NCI-H2107 treated with DMSO at 0.1 percent for 48 hours (cell line): ENCODE measurements around the gene PKN2.
"Not testable (repeated sequence)": the region's sequence is repeated elsewhere in the genome, so short reads cannot be mapped to it uniquely, and the experiment has no call there.

ENCODE experiments used
- DNase-seq: peaks from one replicate; lab custom pipeline; 2025; ENCODE audit not compliant: unreplicated experiment; lab: John Stamatoyannopoulos, UW

Gene PKN2

DNA sequence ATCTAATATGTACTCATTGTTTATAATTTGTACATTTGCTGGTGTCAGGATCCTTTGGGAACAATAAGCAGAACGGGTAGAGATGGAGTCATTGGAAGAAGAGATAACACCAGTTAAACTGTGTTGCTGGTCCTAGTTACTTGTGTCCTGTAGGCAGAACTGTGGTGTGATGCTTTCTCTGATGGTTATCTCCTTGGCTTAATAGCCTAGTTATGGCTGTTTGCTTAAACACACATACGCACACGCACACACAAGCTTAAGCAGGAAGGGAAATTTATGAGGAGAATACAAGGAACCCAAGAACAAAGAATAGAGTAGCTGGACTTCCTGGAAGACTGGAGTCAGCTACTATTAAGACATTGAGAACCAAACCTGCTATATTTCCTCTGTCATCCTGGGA, 5.7 kb upstream of the PKN2 start:
- no peak for DNase-seq

DNA sequence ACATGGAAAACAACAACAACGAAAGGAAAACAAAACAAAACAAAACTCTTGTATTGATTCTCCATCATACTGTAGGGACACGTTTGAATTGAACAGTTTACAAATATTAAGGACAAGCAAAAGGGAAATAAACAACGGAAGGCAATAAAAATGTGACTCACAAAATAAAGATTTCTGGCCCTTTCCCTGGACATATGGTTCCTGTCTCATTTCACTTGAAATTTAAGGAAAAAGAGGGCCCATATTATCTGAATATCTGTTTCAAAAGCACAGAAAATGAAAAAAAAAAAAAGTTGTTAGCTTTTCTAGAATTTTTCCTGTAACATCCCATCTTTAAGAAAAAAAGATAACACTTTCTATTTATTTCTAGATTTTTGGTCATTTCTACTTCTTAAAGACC, 3.6 kb upstream of the PKN2 start:
- no peak for DNase-seq

DNA sequence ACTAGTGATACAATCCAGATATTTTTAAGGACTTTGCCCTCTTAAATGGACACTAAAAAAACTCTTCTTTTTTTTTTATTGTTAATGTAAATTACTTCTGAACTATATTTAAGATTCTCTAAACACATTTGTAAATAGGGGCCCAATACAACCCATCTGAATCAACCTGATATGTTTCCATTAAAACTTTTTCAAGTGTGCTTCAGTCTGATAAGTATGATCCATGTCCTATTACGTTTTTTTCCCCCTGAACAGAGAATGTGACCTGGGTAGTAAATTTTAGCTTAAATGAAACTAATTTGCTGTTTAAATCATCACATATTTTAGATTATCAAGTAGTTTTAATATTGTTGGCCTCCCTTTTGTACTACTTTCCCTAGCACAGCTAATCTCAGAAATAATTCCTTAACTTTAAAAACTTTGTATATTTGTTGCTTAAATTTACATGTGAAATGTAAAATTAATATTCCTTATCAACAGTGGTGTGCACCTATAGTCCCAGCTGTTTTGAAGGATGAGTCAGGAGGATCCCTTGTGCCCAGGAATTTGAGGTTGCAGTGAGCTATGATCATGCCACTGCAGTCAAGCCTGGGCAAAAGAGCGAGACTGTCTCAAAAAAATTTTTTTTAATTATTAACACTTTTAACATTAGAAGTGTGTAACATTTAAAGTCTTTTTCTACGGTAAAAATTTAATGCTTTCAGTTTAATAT, 3.0 kb upstream of the PKN2 start:
- no peak for DNase-seq

DNA sequence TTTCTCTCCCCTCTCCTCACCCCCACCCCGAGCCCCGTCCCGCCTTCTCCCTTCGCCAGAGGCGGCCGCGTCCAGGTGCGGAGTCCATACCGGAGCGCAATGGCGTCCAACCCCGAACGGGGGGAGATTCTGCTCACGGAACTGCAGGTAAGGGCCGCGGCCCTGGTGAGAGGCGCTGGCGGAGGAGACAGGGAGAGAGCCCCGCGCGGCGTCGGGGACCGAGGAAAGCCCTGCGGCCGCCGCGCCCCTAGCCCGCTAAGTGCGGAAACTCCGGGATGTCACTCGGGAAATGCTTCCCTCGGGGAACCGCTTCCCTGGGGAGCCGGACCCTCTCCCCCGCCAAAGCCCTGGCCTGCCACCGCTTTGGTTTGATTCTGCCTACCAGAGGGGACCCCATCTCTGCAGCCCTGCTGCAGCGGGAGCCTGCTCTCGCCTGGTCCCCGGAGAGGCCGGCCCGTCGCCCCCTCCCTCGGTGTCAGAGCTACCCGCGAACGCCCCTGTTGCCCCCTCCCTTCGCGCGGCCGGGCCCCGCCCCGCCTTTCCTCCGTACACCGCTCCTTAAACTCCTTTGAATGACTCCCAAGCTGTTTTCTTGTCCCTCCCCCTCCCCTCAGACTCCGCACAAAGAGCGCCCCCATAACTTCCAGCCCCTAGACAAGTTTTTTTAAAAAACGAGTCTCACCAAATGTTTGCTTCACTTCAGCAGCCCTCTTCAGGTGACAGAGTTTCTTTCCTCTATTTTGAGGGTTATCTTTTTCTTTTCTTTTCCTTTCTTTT, 597 bp downstream of the PKN2 start:
- peak; percentile 62 for DNase-seq

DNA sequence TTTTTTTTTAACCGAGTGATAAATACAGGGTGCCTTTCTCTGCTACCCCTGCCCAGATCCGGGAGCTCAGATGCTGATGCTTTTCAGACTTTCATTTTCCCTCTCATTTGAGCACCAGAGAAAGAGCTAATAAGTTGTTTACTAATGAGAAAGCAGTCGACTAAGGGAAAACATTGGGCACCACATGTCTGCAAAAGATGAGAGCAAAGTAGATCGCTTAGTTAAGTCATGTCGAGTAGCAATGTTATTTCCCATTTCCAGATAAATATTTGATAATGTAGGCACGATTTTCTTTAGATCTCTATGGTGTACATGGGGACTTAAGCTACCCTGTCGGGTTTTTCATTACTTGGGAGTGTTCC, 1.2 kb downstream of the PKN2 start:
- DNase-seq, result no peak

DNA sequence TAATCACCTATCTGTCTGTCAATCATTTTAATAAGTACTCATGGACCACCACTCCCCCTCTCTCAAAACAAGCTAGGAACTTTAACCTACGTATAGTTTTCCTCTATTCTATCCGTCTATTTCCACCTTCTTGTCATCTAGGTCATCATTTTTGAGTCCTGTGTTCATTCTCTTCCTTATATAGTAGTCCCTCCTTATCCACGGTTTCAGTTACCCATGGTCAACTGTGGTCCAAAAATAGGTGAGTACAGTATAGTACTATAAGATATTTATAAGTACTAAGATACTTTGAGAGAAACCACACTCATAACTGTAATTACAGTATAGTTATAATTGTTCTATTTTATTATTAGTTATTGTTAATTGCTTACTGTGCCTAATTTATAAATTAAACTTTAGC, 7.5 kb downstream of the PKN2 start:
- no peak for DNase-seq

DNA sequence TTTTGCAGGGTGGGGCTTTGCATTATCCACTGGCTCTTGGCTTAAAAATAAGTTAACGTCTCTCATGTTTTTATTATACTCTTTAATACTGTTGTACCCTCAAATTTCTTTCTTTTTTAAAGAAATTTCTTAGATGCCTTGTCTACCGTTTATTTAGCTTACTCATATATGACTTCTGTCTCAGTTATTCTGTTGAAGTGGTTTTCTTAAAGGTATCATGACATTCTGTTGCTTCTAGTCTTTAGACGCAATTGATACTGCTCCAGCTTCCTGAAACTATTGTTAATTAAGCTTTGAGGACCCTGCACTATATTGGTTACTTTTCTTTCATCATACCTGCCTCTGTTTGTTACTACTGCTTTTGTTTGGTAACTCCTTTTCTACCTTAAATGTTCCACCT, 11.7 kb downstream of the PKN2 start:
- no peak for DNase-seq

DNA sequence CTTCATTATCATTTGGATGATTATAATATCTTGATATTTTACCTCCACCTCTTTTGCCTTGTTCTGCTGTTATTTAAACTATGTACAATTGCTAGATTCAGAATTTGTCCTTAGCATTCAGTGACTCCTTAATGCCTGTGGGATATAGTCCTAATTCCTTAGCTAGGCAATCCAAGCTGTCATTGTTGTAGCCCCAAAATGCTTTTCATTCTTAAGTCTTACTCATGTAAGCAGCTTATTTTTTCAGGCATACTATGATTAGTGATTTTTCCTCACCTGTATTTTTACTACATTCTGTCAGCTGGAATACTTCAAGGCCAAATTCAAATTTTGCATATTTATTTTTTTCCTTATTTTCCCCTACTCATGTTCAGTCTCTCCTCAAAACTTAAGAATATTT, 13.4 kb downstream of the PKN2 start:
- DNase-seq, result no peak

DNA sequence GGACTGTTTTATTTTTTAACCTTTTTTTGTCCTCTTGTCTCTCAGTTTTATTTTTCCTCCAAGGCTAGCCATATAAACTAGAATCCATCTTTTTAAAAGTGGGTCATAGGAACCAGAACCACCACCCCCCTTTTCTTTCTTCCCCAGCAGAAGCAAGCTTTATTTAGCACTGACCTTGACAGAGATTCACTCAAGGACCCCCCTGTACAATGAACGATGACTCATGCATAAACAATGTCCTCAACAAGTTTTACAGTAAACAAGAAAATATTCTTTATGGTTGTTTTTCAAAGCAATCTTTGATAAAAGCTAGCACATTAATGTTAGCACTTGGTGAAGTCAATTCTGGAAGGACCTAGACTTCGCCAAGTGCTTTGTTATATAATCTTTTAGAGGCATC, 14.1 kb downstream of the PKN2 start:
- DNase-seq, result no peak

DNA sequence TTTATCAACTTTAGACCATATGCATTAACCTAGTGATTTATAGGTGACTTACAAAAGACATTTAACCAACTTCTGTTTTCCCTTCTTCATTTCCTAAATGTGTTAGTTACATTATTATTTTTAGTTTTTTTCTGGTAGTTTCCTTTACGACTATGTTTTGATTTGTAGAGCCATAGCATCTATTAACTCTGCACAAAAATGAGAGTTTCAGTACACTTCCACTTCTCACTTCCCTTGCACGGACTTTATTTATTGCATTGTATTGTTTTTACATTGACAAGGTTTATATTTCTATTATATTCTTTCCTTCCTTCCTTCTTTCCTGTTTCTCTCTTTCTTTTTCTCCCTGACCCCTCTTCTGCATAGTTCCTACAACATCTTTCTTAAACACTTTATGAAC, 14.7 kb downstream of the PKN2 start:
- DNase-seq, result no peak

DNA sequence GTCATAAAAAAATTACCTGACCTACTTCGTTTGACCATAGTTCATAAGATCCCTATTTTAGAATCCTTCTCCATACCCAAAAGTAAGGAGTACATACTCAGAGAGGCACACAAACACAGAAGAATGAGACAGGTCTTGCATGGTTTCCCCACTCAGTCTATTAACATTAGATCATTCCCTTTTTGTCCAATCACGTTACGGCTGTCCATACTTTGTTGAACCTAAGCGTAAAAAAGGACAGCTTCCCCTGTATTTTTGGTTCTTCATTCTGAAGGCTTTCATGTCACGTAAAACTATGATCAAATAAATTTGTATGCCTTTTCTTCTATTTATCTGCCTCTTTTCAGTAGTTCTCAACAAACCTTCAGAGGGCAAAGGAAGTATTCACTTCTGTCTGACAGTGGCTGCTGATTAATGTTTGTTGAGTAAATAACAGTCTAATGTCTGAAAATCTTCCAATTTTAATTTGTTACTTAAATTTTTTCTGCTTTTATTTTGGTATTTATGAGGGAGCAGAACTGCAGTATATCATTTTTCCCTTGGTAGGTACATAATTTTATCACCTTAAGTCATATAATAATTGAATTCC, 16.4 kb downstream of the PKN2 start:
- DNase-seq, result no peak

DNA sequence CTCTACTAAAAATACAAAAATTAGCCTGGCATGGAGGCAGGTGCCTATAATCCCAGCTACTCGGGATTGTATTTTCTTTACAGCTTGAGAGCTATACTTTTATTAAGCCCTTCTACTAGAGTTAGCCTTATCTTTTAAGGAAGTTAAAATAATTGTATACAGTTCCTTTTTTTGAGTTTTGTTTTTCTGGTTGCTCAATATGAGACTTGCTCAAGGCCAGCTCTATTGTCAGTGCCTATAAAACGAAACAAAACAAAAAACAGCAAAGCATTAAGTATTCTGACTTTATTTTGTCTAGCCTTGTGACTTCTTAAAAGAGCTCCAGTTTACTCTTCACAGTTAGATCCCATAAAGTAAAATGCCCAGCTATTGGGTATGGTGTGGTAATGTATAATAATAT, 17.2 kb downstream of the PKN2 start:
- no peak for DNase-seq

DNA sequence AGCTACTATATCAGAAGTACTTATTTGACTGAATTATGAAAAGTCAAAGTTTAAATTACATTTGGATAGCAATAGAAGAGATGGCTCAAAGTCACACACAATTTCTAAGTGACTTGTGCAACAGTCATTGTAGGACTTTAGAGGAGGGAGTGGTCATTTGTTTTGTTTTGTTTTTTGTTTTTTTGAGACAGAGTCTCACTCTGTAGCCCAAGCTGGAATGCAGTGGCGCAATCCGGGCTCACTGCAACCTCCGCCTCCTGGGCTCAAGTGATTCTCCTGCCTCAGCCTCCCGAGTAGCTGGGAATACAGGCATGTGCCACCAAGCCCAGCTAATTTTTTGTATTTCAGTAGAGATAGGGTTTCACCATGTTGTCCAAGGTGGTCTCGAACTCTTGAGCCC, 17.7 kb downstream of the PKN2 start:
- DNase-seq, result not testable (repeated sequence)

DNA sequence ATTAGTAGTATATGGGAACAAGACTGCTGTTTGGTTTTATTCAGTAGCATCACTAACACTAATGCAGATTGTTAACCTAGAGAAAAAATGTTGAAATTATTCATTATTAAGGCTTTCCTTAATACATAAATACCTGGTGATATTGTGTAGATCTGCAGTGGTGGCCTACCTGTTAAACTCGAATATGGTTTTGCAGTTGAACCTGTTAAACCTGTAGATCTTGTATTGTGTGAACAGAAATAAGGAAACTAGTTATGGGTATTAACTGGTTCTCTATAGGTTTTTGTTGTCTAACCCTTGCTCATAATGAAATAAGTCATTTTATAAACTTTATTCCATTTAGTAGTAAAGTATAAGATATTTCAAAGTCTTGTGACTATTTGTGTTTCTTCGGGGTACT, 23.9 kb downstream of the PKN2 start:
- DNase-seq, result no peak

DNA sequence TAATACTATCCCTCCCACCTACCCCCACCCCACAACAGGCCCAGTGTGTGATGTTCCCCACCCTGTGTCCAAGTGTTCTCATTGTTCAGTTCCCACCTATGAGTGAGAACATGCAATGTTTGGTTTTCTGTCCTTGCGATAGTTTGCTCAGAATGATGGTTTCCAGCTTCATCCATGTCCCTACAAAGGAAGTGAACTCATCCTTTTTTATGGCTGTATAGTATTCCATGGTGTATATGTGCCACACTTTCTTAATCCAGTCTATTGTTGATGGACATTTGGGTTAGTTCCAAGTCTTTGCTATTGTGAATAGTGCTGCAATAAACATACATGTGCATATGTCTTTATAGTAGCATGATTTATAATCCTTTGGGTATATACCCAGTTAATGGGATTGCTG, 28.8 kb downstream of the PKN2 start:
- not testable (repeated sequence) for DNase-seq

DNA sequence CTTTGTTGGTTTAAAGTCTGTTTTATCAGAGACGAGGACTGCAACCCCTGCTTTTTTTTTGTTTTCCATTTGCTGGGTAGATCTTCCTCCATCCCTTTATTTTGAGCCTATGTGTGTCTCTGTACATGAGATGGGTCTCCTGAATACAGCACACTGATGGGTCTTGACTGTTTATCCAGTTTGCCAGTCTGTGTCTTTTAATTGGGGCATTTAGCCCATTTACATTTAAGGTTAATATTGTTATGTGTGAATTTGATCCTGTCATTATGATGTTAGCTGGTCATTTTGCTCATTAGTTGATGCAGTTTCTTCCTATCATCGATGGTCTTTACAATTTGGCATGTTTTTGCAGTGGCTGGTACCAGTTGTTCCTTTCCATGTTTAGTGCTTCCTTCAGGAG, 32.5 kb downstream of the PKN2 start:
- not testable (repeated sequence) for DNase-seq

DNA sequence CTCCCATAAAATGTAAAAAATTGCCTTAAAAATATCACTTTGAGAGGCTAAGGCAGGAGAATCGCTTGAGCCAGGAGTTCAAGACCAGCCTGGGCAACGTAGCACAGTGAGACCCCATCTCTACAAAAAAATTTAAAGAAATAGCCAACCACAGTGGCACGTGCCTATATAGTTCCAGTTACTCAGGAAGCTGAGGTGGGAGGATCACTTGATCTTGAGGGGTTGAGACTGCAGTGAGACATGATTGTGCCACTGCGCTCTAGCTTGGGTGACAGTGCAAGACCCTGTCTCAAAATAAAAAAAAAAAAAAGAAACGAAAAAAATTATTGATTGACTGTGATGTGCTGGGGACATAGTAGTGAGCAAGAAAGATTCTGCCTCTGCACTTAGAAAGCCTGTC, 38.4 kb downstream of the PKN2 start:
- no peak for DNase-seq

DNA sequence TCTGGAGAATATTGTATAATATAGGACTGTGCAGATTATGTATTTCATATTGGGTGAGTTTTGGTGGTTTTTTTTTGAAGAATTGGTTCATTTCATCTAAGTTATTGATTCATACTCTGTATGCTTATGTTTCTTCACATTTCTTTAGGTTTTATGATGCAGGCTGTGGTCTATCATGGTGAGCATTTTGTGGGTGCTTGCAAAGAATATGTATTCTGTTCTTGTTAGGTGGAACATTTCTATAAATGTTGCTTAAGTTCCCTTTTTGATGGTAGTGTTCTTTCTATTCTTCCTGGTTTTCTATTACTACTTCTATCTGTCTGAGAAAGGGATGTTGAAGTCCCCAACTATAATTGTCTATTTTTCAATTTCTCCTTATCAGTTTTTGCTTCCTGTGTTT, 42.6 kb downstream of the PKN2 start:
- no peak for DNase-seq

DNA sequence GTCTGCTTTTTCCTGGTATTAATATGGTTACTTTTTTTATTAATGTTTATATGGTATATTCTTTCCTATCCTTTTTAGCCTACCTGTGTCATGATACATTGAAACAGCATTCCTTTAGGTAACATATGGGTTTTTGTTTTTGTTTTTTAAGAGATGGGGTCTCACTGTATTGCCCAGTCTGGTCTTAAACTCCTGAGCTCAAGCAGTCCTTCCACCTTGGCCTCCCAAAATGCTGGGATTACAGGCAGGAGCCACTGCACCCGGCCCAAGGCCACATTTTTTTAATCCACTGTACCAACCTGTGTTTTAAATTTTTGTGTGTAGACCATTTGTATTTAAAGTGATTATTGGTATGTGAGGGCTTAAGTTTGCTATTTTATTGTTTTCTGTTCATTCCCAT, 43.1 kb downstream of the PKN2 start:
- no peak for DNase-seq

DNA sequence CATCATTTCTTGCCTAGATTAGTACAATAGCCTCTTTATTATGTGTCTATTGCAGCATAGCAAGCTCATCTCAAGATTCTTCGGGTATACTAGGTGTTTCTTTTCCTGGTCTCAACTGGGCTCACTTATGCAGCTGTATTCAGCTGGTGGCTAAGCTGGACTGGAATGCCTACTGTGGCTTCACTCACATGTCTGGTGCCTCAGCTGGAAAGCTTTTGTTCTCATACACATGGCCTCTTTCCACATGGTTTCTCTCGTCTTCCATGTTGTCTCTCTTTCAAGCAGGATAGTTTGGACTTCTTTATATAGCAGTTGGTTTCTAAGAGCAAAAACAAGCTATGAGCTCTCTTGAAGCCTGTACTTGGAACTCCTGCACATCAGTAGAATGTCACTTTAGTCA, 45.2 kb downstream of the PKN2 start:
- DNase-seq, result no peak

DNA sequence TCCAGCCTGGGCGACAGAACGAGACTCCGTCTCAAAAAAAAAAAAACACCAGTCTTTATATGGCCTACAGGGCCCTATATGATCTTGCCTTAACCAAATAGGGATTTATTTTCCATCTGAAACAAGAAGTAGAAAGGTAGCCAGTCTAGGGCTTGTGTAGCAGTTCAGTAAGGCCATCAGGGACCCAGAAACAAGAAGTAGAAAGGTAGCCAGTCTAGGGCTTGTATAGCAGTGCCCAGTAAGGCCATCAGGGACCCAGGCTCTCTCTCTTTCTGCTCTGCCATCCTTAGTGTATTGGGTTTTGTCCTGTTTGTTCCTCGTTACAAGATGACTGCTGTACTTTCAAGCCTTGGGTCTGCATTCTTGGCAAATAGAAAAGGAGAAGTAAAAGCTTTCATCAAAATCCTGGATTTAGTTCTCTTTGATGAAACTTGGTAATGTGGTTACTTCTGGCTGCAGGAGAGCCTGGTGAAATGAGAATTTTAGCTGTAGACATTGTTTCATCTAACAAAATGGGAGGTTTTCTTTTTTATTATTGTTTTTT, 46.1 kb downstream of the PKN2 start:
- DNase-seq, result no peak

DNA sequence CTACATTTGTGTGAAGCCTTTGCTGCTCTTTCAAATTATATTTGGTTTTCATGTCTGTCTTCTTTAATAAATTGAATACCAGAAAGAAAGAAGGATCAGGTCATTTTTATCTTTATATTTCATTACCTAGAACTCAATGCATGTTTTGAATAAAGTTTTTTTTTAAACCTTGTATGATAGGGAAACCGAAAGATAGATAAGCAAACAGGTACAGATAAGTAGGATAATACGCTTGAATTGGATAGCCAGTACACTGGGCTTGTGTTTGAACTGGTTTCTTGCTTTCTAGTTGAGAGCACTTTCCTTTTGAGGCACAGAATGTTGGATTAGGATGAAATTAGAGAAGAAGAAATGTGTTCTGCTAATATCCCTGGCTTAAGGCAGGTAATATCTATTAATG, 46.9 kb downstream of the PKN2 start:
- no peak for DNase-seq
